GM21367 (cell line): Measurements from ENCODE around the gene DAPK2.
A peak's percentile ranks its signal among the peaks of the same experiment; 100 is the strongest.
"Not testable (repeated sequence)": the region's sequence is repeated elsewhere in the genome, so short reads cannot be mapped to it uniquely, and the experiment has no call there.

ENCODE experiments used
- ATAC-seq: cut with Tn5 transposase; IDR thresholded peaks from one replicate; pipeline ENCODE4 v1.9.1; 2021; ENCODE audit not compliant: unreplicated experiment

Gene DAPK2

DNA sequence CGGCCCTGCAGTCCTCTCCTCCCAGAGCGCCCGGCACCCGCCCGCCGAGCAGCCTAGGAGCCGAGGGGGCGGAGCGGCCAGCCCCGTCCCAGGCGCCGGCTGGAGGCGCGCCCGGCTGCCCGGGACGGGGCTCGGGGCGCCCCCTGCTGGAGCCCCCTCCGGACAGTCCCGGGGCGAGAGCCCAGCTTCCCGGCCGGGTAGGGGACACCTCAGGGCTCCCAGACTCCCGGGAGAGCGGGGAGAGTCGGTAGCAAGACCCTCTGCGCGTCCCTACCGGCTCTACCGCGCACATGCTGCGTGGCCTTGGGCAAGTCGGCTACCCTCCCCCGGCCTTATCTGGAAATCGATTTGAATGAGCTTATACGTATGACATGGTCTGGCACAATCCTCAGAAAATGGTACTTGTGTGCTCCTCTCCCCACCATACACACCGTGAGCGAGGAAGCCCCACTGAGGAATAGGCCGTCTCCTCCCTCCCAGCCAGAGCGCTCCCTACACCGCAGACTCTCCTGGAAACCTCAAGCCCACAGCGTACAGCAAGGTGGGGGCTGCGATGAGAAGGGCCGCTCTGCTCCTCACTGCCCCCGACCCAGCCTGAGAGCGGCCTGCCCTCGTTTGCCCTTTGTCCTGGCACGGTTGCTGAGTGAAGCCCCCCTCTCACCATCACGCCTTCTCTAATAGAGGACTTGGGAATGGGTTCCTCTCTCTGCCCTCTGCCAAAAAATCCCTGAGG is at the start of gene DAPK2:
DAPK2 (minus strand) TSS at position 65 of the 733 bp plus-strand sequence. CDS start 6,224 bp downstream, outside the sequence.
- peak; percentile 50 for ATAC-seq

GRCh38 chr15:64095431-64095794 is 49.1 kb upstream of the DAPK2 start:
- no peak for ATAC-seq

DNA sequence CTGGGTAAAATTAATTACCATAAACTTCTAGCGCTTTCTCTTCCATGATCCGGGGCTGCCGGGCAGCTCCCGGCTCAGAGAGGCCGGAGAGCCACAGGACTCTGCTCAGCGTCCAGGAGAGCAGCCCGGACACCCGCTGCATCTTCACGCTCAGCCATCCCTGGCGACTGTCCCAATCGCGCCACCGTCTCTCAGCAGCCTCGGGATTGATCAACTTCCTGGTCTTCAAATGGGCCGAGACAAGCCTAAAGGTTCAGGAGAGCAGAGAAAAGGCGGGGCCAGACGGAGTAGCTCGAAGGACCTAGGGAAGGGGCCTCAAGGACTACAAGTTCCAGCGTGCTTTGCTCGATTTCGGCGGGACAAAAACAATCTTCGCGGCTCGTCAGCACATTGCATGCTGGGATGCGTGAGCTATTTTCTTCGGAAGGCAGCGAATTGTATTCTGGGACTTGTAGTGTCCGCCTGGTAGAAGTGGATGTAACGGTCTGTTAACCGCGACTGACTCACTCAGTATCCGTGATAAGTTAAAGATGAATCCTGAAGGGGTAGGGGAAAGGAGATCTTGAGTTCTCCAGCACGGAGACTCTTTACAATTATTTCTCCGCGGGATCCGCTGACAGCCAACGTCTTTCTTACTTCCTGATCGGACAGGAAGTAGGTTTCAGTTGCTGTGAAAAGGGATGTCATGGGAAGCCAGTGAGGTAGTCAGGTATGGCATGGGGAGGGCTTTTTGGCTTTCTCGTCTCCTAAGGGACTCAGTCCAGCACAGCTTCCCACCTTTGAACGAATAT is 47.5 kb upstream of the DAPK2 start, which contains the start of gene CIAO2A:
CIAO2A (minus strand) TSS at position 212 of the 791 bp plus-strand sequence; CDS start at position 142, 70 bp downstream.
- ATAC-seq, result peak; percentile 62

DNA sequence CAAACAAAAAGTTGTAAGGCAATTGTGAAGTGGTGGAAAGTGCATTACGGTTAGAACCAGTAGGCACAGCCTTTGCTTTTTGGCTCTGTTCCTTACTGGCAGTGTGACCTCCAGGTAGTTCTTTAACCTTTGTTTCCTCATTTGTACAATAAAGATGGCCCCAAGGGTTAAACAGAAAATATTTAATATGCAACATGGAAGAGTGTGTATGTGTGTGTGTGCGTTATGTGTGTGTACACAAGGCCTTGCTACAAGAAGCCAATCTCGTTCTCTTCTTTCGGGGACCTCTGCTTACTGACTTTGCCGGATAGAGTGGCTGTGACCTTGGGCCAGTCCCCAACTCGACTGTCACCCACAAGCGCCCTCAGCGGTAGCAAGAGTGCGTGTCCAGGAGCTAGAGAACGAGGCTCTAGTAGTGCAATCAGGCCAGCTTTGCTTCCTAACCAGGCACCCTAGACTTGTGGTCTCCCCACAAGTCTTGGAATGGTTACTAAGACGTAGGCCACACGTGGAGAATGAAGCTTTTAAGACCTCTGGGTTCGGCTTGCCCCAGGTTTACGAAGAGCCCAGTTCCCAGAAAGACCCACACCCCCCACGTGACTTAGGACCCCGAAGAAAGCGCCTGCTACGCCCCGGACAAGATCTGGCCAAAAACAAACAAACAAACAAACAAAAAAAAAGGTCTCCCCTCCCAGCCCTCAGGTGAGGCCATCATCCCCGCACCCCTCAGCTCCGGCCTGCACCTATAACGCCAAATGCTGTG is 46.8 kb upstream of the DAPK2 start:
- no peak for ATAC-seq

DNA sequence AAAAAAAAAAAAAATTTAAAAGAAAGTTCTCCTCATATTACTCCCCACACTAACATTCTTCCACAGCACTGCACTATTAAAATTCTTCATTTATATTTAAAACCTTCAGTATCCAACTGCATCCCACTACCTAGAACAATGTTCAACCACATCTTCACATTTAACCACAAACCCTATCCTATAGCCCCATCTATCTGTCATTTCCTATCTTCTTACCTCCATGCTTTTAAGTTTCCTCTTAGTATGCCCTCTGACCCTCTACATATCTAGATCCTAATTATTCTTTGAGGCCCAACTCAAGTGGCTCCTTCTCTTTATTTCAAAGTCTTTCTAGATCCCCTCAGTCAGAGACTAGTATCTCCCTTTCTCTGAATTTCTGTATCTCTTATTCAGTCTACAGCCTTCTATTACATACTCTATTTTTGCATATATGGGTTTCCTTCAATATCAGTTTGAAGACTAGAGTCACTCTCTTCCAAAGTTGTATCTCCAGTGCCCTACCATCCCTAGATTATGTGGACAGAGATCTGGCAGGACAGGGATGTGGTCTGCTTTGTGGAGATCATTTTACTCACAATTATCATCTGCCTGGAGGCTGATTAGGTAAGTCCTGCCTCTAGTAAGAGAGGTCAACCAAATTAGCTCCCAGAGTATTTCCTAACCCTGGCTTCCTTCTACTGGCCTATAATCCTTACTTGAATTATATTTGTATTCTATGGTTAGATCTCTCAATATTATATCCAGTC is 46.0 kb upstream of the DAPK2 start:
- ATAC-seq, result no peak

GRCh38 chr15:64090527-64090926 is 44.2 kb upstream of the DAPK2 start:
- ATAC-seq, result no peak

DNA sequence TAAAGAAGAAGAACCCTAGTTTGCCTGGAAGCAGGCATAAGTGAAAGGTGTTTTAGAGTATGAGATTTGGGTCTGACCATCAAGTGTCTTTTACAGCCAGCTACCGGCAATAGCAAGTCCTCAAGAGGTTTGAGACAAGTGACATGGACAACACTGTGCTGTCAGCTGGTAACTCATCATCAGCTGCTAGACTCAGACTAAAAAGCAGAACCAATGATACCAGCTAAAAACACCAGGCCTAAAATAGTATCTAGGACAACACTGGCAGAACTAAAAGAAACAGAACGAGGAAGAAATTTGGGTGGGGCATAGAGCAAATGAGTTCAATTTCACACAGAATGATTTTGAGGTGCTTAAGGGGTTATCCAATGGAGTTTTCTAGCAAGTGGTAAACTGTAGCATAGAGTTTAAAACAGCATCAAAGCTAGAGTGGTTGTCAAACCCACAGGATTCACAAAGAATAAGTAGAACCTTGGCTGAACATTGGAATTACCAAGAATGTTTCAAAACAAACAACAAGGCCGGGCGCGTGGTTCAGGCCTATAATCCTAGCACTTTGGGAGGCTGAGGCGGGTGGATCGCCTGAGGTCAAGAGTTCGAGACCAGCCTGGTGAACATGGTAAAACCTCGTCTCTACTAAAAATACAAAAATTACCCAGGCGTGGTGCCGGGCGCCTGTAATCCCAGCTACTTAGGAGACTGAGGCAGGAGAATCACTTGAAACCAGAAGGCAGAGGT is 43.4 kb upstream of the DAPK2 start:
- no peak for ATAC-seq

- no peak for ATAC-seq
Measured at GRCh38 chr15:64082757-64083156, 36.5 kb upstream of the DAPK2 start.

DNA sequence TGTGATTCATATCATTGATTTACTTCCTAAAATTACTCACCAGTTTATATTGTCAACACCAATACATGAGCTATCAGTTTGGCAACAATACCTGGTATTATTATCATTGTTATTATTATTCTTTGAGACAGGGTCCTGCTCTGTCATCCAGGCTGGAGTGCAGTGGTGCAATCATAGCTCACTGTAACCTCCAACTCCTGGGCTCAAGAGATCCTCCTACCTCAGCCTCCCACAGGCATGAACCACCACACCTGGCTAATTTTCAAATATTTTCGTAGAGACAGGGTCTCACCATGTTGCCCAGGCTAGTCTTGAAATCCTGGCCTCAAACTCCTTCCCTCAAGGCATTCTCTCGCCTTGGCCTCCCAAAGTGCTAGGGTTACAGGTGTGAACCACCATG is 27.2 kb upstream of the DAPK2 start:
- ATAC-seq, result not testable (repeated sequence)

- no peak for ATAC-seq
Measured at GRCh38 chr15:64072812-64073211, 26.5 kb upstream of the DAPK2 start.

- no peak for ATAC-seq
Measured at GRCh38 chr15:64071931-64072765, 25.9 kb upstream of the DAPK2 start.

DNA sequence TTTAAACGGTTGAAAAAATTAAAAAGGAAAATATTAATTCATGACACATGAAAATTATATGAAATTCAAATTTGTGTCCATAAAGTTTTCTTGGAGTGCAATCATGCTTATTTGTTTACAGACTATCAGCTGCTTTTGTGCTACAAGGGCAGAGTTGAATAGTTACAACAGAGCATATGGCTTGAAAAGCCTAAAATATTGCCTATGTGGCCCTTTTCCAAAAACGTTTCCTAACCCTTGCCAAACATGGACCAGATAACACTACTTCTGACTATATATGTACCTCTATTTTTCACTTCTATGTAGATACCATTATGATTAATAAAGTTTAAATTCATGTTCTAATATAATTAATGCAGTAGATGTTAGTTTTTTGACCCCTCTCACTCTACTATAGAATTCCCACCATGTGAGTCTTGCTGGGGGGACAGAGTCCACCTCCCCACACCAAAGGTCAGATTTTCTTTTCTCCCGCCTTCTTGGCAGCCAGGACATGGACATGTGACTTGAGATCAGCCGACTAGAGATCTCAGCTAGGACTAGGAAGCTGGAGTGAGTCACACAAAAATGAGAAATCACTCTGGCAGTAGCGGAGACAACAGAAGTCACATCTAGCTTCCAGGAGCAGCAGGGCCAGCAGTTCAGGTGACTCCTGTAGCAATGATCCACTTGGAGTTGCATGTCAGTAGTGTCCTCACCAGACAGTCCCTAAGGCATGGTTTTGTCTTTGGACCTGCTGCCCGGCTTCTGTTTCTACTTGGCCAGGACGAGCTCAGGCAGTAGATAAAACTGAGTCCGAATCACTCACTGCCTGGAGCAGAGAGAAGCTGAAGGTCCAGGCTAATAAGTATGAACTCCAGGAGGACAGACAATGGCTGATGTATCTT is 24.9 kb upstream of the DAPK2 start:
- ATAC-seq, result no peak

GRCh38 chr15:64070106-64070505 is 23.8 kb upstream of the DAPK2 start:
- ATAC-seq, result no peak

DNA sequence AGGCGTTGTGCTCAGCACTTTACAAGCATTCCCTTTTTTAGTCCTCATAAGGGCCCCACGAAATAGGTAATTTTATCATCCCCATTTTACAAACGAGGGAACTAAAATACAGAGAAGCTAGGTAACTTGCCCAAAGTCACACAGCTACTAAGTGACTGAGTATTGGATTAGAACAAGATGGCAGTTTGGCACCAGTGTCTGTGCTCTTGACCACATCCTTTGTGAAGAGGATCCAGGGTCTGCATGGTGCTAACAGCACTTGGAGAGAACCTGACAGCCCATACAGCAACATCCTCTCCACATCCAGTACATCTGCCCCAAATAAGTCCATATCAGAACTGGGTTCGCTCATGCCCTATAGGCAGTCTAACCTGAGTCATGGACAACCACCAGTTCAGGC is 21.8 kb upstream of the DAPK2 start:
- ATAC-seq, result no peak

DNA sequence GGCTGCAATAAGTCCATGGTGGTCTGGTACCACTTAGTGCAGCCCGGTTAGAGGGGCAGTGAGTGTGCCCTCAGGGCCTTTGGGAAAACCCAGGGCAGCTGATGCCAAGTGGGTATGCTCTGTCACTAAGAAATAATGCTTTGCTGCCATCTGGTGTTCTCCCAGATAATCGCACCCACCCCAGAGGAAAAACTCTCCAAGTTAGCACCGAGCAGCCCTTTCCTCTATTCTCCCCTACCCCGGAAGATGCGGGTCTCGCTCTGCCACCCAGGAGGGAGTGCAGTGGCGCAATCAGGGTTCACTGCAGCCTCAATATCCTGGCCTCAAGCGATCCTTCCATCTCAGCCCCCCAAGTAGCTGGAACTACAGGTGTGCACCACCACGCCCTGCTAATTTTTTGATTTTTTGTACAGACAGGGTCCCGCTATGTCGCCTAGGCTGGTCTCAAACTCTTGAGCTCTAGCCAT is 21.3 kb upstream of the DAPK2 start:
- ATAC-seq, result no peak

DNA sequence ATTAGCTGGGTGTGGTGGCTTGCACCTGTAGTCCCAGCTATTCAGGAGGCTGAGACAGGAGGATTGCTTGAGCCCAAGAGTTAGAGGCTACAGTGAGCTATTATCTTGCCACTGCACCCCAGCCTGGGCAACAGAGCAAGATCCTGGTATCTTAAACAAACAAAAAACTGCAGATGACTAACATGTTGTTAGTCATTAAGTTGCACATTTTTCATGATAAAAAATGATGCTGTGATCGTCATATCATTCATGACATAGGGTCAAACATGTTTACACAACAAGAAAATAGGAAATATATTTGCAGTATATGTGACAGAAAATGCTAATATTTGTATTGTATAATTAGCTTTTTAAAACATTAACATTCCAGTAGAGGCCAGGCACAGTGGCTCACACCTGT is 20.2 kb upstream of the DAPK2 start:
- ATAC-seq, result no peak

DNA sequence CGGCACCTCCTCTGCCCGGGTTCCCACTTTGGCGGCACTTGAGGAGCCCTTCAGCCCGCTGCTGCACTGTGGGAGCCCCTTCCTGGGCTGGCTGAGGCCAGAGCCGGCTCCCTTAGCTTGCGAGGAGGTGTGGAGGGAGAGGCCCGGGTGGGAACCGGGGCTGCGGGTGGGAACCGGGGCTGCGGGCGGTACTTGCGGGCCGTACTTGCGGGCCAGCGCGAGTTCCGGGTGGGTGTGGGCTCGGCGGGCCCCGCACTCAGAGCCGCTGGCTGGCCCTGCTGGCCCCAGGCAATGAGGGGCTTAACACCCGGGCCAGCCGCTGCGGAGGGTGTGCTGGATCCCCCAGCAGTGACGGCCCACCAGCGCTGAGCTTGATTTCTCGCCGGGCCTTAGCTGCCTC is 14.4 kb upstream of the DAPK2 start:
- no peak for ATAC-seq

DNA sequence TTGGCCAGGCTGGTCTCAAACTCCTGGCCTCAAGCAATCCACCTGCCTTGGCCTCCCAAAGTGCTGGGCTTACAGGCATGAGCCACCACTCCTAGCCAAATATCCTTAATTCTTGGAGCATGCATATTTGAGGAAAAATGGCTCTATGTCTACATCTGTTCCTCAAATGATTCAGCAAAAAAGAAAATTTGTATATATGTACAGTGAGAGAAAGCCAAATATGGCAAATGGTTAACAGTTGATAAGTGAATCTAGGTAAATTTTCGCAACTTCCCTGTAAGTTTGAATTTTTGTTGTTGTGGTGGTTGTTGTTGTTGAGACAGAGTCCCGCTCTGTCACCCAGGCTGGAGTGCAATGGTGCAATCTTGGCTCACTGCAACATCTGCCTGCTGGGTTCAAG is 12.8 kb upstream of the DAPK2 start:
- not testable (repeated sequence) for ATAC-seq
